Measurements from ENCODE around the gene CLEC2D. TPM values are rescaled to one million over a fixed set of nuclear protein-coding genes. Genes with fewer than 3 reads are reported as not detected.
A peak's percentile ranks its signal among the peaks of the same experiment; 100 is the strongest.
"Not testable (repeated sequence)": the region's sequence is repeated elsewhere in the genome, so short reads cannot be mapped to it uniquely, and the experiment has no call there.

Gene CLEC2D
- total RNA-seq, 2 donors from 2014 or later = 19.3 to 21.5 TPM

DNA sequence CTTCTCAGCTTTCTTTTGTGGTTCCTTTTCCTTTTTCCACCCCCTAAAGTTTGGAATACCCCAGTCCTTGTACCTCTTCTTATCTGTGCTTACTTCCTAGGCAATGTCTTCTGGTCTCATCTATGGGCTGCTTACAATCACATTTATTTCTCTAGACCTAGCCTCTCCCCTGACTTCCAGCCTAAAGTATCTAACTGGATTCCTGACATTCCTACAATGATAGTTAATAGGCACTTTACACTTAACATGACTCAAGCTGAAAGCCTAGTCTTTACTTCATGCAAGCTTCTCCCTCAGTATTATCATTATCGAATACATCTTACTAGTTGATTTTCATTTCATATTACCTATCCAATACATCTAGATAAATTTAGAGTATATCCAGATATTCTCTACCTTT, 42.2 kb downstream of the CLEC2D start:
- H3K9me3 Mint-ChIP-seq = no peaks in the 10 kb centered on the region
- H3K27ac Mint-ChIP-seq = peak overlapping the region; percentile 12
- Histone ChIP-seq H3K36me3 (ENCODE audit: control insufficient read depth, insufficient read depth, low read length) (no peaks in the 10 kb centered on the region), H3K27ac (ENCODE audit: low read depth, low read length) (no peak overlapping the region), H3K27me3 (ENCODE audit: control insufficient read depth, insufficient read depth, low read length, poor library complexity, severe bottlenecking) (no peaks in the 10 kb centered on the region), H3K9ac (ENCODE audit: extremely low read depth, low read length, poor library complexity, severe bottlenecking) (no peak overlapping the region), H3K4me1 (ENCODE audit: control insufficient read depth, insufficient read depth, low read length) (peaks cover 7% of the 10 kb centered on the region), H3K4me3 (ENCODE audit: low read length) (no peak overlapping the region), H3K9me3 (ENCODE audit: control insufficient read depth, low read length) (no peaks in the 10 kb centered on the region)
- TF ChIP-seq, protein P1, sequence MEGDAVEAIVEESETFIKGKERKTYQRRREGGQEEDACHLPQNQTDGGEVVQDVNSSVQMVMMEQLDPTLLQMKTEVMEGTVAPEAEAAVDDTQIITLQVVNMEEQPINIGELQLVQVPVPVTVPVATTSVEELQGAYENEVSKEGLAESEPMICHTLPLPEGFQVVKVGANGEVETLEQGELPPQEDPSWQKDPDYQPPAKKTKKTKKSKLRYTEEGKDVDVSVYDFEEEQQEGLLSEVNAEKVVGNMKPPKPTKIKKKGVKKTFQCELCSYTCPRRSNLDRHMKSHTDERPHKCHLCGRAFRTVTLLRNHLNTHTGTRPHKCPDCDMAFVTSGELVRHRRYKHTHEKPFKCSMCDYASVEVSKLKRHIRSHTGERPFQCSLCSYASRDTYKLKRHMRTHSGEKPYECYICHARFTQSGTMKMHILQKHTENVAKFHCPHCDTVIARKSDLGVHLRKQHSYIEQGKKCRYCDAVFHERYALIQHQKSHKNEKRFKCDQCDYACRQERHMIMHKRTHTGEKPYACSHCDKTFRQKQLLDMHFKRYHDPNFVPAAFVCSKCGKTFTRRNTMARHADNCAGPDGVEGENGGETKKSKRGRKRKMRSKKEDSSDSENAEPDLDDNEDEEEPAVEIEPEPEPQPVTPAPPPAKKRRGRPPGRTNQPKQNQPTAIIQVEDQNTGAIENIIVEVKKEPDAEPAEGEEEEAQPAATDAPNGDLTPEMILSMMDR (conservative IDR thresholded peaks at IDR 0.05) = no peak
- peaks cover 23% of the 10 kb centered on the region for H3K4me1 Mint-ChIP-seq
- no peaks in the 10 kb centered on the region for H3K36me3 Mint-ChIP-seq (ENCODE audit: low read depth)
- WGBS, 2 experiments (ENCODE audit: insufficient coverage in 1 of 2, insufficient read length in 1 of 2) = 100% methylated on average over 1 of the region's 1 CpG
- no peak overlapping the region for H3K4me3 Mint-ChIP-seq
- no peaks in the 10 kb centered on the region for H3K27me3 Mint-ChIP-seq (ENCODE audit: insufficient read depth)
- DNase-seq = no peak

GRCh38 chr12:9713032-9713558, 43.6 kb downstream of the CLEC2D start:
- not testable (repeated sequence) for H3K4me1 ChIP-seq (ENCODE audit: control insufficient read depth, insufficient read depth, low read length); H3K27me3 Mint-ChIP-seq (ENCODE audit: insufficient read depth); DNase-seq; H3K36me3 Mint-ChIP-seq (ENCODE audit: low read depth); H3K27ac Mint-ChIP-seq; H3K9ac ChIP-seq (ENCODE audit: extremely low read depth, low read length, poor library complexity, severe bottlenecking); H3K27me3 ChIP-seq (ENCODE audit: control insufficient read depth, insufficient read depth, low read length, poor library complexity, severe bottlenecking); H3K36me3 ChIP-seq (ENCODE audit: control insufficient read depth, insufficient read depth, low read length); H3K4me3 Mint-ChIP-seq; H3K4me3 ChIP-seq (ENCODE audit: low read length); H3K9me3 ChIP-seq (ENCODE audit: control insufficient read depth, low read length); H3K9me3 Mint-ChIP-seq; H3K27ac ChIP-seq (ENCODE audit: low read depth, low read length)
- 93 to 100% methylated on average over 2 to 4 of the region's 6 CpGs for WGBS, 2 experiments (ENCODE audit: insufficient coverage in 1 of 2, insufficient read length in 1 of 2)
- H3K4me1 Mint-ChIP-seq = peaks cover 22% of the 10 kb centered on the region

DNA sequence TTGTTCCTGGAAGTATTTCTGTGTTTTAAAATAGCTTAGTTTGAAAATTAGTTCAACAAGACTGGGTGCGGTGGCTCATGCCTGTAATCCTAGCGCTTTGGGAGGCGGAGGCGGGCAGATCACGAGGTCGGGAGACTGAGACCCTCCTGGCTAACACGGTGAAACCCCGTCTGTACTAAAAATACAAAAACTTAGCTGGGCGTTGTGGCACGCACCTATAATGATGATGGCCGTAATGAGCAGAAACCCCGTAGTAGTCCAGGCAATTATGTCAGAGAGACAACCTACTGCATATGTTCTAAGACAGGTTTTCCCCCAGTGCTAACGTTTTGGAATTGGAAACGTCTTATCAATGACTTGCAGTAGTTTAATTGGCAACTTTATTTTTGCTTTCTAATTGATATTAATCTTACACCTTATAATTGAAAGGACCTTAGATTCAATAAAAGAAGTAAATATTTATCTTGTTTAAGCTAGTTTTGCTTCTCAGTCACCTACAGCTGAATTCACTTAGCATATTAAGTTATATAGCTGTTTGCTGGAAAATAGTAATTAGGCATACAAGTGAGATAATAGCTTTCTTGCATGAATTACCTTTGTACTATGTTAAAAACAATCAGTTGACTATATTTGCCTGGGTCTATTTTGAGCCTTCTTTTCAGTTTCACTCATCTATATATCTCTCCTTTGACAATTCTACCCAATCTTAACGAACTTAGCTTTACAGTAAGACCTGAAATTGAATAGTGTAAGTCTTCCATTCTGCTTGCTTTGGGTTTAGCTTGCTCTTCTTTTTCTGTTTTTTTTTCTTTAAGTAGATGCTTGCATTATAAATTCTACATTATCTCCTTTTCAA, 47.8 kb downstream of the CLEC2D start:
- no peak overlapping the region for H3K4me3 Mint-ChIP-seq
- H3K27me3 ChIP-seq (ENCODE audit: control insufficient read depth, insufficient read depth, low read length, poor library complexity, severe bottlenecking) = no peaks in the 10 kb centered on the region
- no peak overlapping the region for H3K9ac ChIP-seq (ENCODE audit: extremely low read depth, low read length, poor library complexity, severe bottlenecking)
- H3K36me3 Mint-ChIP-seq (ENCODE audit: low read depth) = no peaks in the 10 kb centered on the region
- 85 to 92% methylated on average over 12 to 15 of the region's 15 CpGs for WGBS, 2 experiments (ENCODE audit: insufficient coverage in 1 of 2, insufficient read length in 1 of 2)
- TF ChIP-seq, protein P1 (conservative IDR thresholded peaks at IDR 0.05) = no peak
- no peaks in the 10 kb centered on the region for H3K9me3 Mint-ChIP-seq
- H3K27ac Mint-ChIP-seq = no peak overlapping the region
- H3K27me3 Mint-ChIP-seq (ENCODE audit: insufficient read depth) = no peaks in the 10 kb centered on the region
- H3K9me3 ChIP-seq (ENCODE audit: control insufficient read depth, low read length) = no peaks in the 10 kb centered on the region
- H3K4me1 ChIP-seq (ENCODE audit: control insufficient read depth, insufficient read depth, low read length) = no peaks in the 10 kb centered on the region
- no peak overlapping the region for H3K4me3 ChIP-seq (ENCODE audit: low read length)
- no peak overlapping the region for H3K27ac ChIP-seq (ENCODE audit: low read depth, low read length)
- DNase-seq = no peak
- no peaks in the 10 kb centered on the region for H3K36me3 ChIP-seq (ENCODE audit: control insufficient read depth, insufficient read depth, low read length)
- peaks cover 13% of the 10 kb centered on the region for H3K4me1 Mint-ChIP-seq
